AML-193 (cell line): Measurements from ENCODE around the gene GARS1.

Experiments used
- DNase-seq, 2 experiments: peaks; one replicate each; lab custom pipeline; 2025; lab: John Stamatoyannopoulos, UW

The GARS1 gene

DNA sequence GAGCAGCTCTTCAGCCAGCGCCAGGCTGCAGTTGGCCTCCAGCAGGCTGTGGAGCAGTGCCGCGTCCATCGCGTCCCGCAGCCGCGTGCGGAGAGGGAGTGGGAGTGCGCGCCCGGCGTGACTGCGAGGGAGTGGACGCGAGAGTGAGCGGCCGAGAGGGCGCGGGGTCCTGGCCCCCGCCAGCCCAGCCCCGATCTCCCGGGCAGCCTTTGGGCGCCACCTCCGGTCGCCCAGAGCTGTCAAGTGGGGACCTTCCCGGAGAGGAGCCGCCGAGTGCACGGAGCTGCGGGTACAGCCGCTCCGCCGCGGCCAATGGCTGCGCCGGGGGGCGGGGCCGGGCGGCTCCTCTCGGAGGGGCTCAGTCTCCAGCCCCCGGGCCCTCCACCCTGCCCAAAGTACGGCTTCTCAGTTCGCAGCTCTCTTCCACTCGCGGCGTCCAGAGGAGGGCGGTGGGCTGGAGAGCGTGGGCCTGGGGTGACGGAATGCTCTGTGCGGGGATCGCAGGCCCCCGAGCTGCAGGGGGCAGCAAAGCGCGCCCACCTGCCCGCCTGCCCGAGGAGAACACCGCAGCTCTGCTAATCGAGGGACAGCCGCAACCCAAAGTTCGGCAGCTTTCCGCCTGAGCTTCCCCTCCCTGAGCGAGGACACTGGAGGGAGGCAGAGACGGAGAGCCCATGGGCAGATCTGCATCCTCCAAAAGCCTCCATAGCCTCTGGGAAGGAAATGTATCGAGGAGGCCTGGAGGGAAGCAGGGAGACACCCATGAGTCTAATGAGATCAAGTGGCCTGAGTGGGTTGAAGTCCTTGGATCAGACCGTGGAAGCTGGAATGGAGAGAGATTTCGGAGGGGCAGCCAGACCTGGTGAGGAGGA is 87.8 kb downstream of the GARS1 start, which contains the start of gene CRHR2:
Gene CRHR2, minus strand, starts transcription at position 245 of the 872 bp plus-strand sequence. Its CDS starts 176 bp downstream, at position 69.
- DNase-seq: no peak

DNA sequence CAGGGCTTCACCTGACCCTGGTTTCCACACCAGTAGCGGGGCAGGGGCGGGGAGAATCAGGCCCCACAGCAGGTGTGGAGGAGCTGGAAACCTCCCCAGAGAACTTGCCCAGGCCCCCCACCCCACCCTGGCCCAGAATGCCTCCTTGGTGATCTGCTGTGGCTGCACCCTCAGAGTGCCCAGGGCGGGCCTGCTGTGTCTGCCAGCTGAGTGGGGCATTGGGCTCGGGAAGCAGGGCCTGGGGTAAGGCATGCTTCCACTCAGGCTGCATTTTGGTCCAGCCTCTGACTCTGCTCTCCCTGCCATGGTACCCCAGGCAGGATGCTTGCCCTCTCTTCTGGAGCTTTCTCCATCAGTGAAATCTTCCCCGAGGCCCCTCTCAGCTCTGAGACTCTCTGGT is 88.6 kb downstream of the GARS1 start:
- DNase-seq: no peak
